Activated naive CD8-positive, alpha-beta T cell (primary cell): ENCODE data around the gene C12orf75.
A peak's percentile ranks its signal among the peaks of the same experiment; 100 is the strongest.
"Not testable (repeated sequence)": the region's sequence is repeated elsewhere in the genome, so short reads cannot be mapped to it uniquely, and the experiment has no call there.

Experiments
- H3K27ac Mint-ChIP-seq: one replicate; pipeline ENCODE4 v1.8.0; 2021; ENCODE audit warnings: mixed read lengths
- H3K27me3 Mint-ChIP-seq: one replicate; pipeline ENCODE4 v1.8.0; 2021; ENCODE audit warnings: mixed read lengths
- H3K36me3 Mint-ChIP-seq: one replicate; pipeline ENCODE4 v1.8.0; 2021; ENCODE audit warnings: mixed read lengths
- H3K4me1 Mint-ChIP-seq: one replicate; pipeline ENCODE4 v1.8.0; 2021; ENCODE audit warnings: low read depth, mixed read lengths
- H3K4me3 Mint-ChIP-seq: one replicate; pipeline ENCODE4 v1.8.0; 2021; ENCODE audit warnings: mild to moderate bottlenecking, mixed read lengths
- H3K9me3 Mint-ChIP-seq: one replicate; pipeline ENCODE4 v1.8.0; 2021; ENCODE audit warnings: low read depth, mixed read lengths

The C12orf75 gene

DNA sequence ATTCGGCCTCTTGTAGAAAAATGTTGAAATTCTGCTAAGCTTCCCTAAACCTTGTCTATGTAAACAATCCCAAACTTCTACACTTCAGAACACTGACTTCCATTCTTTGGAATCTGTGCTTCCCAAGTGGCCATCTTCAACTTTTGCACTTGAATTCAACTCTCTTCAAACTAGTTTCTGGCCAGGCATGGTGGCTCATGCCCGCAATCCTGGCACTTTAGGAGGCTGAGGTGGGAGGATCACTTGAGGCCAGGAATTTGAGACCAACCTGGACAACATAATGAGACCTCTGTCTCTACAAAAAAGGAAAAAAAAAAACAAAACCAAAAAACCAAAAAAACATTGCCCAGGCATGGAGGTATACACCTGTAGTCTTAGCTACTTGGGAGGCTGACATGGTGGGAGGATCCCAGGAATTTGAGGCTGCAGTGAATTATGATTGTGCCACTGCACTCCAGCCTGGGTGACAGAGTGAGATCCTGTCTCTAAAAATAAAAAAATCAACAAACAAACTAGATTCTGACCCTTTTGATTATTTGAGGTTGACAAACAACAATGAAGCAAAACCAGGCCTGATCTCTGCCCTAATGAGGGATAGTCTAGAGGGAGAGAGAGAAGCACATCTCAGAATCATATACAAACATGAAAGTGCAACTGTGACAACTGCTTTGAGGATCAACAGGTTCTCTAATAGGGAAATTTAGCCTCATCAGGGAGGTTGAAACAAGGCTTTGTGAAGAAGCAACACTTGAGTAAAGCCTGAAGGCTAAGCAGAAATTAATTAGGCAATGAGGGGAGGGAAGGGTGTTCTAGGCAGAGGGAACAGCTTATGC lies 11.6 kb upstream of the C12orf75 start:
- peaks cover 19% of the 10 kb centered on the region for H3K4me1 Mint-ChIP-seq

DNA sequence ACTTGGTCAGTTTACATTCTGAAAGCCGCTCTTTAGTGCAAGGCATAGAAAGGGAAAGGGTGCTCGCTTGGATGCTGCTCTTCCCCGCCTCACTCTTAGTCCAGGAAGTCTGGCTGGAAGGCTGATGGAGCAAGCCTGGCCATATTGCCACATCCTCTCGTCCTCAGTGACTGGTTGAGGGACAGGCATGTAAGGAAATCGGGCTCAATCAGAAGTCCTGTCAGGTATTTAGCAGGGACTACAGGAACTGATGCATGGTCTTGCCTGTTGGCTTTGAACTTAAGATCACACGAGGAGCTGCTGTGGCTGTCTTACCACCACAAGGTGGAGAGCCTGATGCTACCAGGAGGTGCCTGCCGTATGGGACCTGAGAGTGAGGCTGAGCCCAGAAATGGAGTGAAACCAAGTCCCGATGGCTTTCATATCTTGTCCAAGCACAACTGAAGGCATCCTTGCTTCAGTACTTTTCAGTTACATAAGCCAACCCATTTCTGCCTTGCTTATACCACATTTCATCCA lies 10.7 kb upstream of the C12orf75 start:
- no peaks in the 10 kb centered on the region for H3K9me3 Mint-ChIP-seq
- no peak overlapping the region for H3K27ac Mint-ChIP-seq

More for the DNA sequence above, 11.6 kb upstream of the C12orf75 start:
- Mint-ChIP-seq H3K27me3 (no peaks in the 10 kb centered on the region), H3K4me3 (no peak overlapping the region), H3K36me3 (peaks cover 3% of the 10 kb centered on the region), H3K9me3 (peaks cover 4% of the 10 kb centered on the region), H3K27ac (no peak overlapping the region)

DNA sequence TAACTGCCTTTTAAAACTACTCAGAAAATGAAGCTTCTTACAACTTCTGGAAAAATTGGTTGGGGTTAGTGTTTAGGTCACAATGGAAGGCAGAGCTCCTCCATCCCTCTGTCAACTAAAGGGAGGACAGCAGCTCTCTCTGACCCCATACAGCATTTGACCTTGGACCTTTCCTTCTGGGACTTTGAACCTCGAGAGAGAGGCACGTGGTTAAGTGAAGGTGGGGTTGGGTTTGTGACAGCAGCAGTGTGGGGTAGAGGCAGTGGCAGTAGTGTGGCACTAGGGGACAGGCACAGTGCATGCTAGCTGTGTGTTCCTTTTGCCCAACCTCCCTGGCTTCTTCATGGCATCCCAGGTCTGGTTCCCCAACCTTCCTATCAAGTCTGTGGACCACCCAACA lies 9.4 kb upstream of the C12orf75 start:
- H3K27me3 Mint-ChIP-seq = no peaks in the 10 kb centered on the region
- no peak overlapping the region for H3K4me3 Mint-ChIP-seq
- no peaks in the 10 kb centered on the region for H3K9me3 Mint-ChIP-seq
- no peaks in the 10 kb centered on the region for H3K36me3 Mint-ChIP-seq
- peaks cover 6% of the 10 kb centered on the region for H3K4me1 Mint-ChIP-seq
- no peak overlapping the region for H3K27ac Mint-ChIP-seq

More for the DNA sequence above, 10.7 kb upstream of the C12orf75 start:
- peaks cover 17% of the 10 kb centered on the region for H3K4me1 Mint-ChIP-seq
- H3K36me3 Mint-ChIP-seq = no peaks in the 10 kb centered on the region
- no peaks in the 10 kb centered on the region for H3K27me3 Mint-ChIP-seq
- H3K4me3 Mint-ChIP-seq = no peak overlapping the region

DNA sequence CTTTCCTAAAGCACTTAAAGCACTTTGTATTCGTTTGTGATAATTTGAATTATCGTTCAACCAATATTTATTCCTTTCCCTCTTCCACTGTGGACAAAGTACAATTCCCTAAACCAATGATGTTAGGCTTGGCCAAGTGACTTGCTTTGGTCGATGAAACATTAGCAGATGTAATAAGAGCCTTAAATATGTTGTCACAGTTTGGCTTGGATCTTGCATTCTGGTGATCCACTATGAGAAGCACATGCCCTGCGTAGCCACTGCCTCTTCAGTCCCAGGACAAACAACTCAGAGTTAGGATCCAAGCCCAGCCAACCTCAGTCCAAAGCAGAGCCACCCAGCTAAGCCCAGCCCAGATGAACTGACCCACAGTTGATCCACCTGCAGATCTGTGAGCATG lies 8.4 kb upstream of the C12orf75 start:
- Mint-ChIP-seq H3K4me3 (no peak overlapping the region), H3K36me3 (no peaks in the 10 kb centered on the region), H3K4me1 (peaks cover 6% of the 10 kb centered on the region), H3K27ac (no peak overlapping the region), H3K27me3 (no peaks in the 10 kb centered on the region), H3K9me3 (no peaks in the 10 kb centered on the region)

DNA sequence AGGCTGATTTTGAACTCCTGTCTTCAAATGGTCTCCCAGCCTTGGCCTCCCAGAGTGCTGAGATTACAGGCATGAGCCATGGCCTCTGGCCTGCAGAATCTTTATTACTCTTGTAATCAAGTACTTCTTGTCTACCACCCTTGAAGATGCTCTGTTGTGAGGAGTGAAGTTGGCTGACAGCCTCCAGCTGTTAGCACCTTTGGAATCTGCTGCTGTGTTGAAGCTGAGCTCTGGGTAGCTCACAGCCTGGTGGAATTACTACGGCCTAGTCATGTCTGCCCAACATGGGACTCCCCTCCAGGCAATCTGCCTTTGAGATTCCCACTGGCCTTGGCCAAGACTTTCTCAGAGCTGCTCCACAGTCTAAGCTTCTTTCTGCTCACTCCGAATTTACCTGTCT lies 5.8 kb upstream of the C12orf75 start:
- Mint-ChIP-seq H3K4me1 (peaks cover 13% of the 10 kb centered on the region), H3K9me3 (no peaks in the 10 kb centered on the region), H3K27me3 (no peaks in the 10 kb centered on the region), H3K4me3 (no peak overlapping the region), H3K36me3 (no peaks in the 10 kb centered on the region), H3K27ac (peak overlapping the region; percentile 10)

DNA sequence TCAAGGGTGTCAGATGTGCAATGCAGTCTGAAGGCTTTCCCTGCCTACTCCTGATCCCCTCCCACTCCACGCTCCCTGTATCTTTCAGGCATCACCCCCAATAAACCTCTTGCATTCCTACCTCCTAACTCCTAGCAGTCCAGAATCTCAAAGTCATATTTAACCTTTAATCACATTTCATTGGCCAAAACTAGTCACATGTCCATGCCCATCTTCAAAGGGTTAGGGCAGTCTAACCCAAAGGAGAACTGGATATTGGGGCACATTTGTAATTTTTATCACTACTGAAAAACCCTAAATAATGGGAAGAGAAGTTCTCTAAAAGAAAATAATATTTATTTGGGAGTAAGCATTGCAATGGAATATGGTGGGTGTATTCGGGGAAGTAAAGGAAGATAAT lies 5.4 kb upstream of the C12orf75 start:
- Mint-ChIP-seq H3K4me1 (peaks cover 15% of the 10 kb centered on the region), H3K9me3 (no peaks in the 10 kb centered on the region), H3K4me3 (no peak overlapping the region), H3K36me3 (no peaks in the 10 kb centered on the region), H3K27me3 (no peaks in the 10 kb centered on the region), H3K27ac (peak overlapping the region; percentile 10)

DNA sequence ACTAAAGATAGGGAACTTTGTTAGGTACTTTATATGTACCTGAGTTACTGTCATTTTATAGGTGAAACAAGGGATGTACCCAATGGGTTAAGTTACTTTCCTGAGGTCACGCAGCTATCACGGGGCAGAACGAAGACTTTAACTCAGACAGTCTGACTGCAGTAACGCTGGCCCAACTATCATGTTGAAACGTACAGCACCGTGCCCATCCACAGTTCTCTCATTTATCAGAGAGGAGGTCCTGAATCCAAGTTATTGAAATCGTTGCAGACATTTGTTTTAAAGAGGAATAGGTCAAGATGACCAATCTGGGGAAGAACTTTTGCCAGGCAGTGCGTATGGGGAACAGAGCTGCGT lies 587 bp upstream of the C12orf75 start:
- peak overlapping the region; percentile 82 for H3K4me3 Mint-ChIP-seq
- peaks cover 45% of the 10 kb centered on the region for H3K4me1 Mint-ChIP-seq
- no peaks in the 10 kb centered on the region for H3K9me3 Mint-ChIP-seq
- H3K27me3 Mint-ChIP-seq = no peaks in the 10 kb centered on the region
- peak overlapping the region; percentile 18 for H3K27ac Mint-ChIP-seq
- H3K36me3 Mint-ChIP-seq = no peaks in the 10 kb centered on the region

DNA sequence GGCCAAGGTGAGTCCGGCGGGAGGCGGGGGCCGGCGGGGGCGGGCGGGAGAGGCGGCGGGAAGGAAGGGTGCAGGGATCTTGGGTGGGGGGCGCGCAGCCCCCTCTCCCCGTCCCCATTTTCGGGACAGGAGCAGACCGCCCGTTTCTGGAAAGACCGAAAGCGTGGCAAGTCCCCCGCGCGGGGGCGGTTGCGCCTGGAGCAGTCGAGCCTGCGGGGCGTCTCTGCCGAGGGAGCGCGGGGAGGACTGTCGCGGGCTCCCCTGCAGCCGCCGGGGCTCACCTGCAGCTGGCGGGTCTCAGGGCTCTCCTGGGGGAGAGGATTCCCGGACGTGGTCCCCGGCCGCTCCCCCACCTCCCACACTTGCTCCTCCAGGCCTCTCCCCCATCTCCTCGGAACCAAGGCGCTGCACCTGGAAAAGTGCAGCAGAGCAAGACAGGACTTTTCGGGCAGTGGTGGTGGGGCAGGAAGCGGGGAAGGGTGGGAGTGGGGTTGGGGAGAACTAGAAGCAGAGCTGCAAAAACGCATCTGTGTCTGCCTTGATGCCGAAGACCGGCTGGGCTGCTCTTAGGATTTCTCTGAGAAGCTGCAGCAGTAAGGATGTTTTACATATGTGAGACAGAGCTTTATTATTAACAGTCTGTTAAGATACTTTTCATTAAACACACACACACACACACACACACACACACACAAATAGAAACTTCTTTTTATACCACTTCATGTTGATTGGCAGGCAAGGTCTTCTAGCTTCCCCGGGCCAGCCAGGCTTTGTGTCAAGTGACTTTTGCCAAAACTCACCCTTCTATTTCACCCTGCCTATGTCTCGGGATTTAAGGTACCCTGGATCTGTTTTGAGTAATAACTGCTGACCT lies 677 bp downstream of the C12orf75 start:
- no peaks in the 10 kb centered on the region for H3K9me3 Mint-ChIP-seq
- H3K27me3 Mint-ChIP-seq = no peaks in the 10 kb centered on the region
- H3K36me3 Mint-ChIP-seq = no peaks in the 10 kb centered on the region
- H3K4me3 Mint-ChIP-seq = peak overlapping the region; percentile 83
- peak overlapping the region; percentile 67 for H3K27ac Mint-ChIP-seq
- peaks cover 53% of the 10 kb centered on the region for H3K4me1 Mint-ChIP-seq

DNA sequence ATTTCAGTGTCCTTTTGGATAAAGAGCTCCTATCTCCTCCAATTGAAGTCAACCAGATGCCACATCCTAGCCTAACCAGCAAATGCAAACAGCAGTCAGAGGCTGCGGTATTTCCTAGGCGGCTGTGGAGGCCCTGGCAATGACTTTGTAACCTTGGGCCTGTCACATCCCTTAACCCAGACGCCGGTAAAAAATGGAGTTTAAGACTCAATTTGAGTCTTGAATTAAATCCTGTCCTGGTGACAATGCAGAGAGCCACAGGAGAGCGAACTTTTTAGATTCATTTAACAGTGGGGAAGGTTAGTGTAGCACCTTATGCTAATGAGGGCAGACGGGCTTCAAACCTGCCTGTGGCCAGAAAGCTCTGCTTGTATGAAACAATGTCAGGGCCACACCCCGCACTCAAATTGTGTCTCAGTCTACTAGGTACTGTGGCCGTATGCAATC lies 1.3 kb downstream of the C12orf75 start:
- H3K9me3 Mint-ChIP-seq = no peaks in the 10 kb centered on the region
- peaks cover 2% of the 10 kb centered on the region for H3K36me3 Mint-ChIP-seq
- H3K4me1 Mint-ChIP-seq = peaks cover 57% of the 10 kb centered on the region
- H3K27me3 Mint-ChIP-seq = no peaks in the 10 kb centered on the region
- H3K27ac Mint-ChIP-seq = peak overlapping the region; percentile 67
- H3K4me3 Mint-ChIP-seq = peak overlapping the region; percentile 83

DNA sequence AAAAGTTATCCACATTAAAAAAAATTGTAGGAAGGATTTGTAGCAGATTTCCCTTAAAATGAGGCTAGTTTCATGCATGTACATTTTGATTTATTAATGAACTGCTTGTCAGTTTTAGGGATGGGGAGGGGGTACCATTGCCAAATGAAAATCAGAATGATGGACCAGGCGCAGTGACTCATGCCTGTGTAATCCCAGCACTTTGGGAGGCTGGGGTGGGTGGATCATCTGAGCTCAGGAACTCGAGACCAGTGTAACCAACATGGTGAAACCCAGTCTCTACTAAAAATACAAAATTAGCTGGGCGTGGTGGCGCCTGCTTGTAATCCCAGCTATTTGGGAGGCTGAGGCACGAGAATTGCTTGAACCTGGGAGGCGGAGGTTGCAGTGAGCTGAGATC lies 1.8 kb downstream of the C12orf75 start:
- H3K4me3 Mint-ChIP-seq = peak overlapping the region; percentile 83
- not testable (repeated sequence) for H3K36me3 Mint-ChIP-seq, H3K9me3 Mint-ChIP-seq, H3K27ac Mint-ChIP-seq, H3K27me3 Mint-ChIP-seq
- peaks cover 57% of the 10 kb centered on the region for H3K4me1 Mint-ChIP-seq

DNA sequence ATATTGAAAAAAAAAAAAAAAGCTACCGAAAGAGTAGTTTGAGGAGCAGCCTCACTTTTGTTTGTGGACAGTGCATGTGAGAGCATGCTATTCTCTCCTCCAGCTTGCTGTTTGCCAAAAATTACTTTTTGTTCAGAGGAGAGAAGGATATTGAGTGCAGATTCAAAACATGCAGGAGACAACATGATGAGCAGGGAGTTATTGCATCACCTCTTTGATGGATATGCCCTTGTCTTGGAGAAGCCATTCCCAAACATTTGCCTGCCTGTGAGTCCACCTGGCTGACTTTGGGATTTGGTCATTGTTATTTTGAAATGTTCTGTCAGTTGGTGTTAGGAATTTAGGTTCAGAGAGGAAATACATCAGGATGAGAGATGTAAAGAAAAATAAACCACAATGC lies 2.4 kb downstream of the C12orf75 start:
- Mint-ChIP-seq H3K27me3 (no peaks in the 10 kb centered on the region), H3K27ac (no peak overlapping the region), H3K4me3 (peak overlapping the region; percentile 11), H3K9me3 (no peaks in the 10 kb centered on the region), H3K36me3 (peaks cover 2% of the 10 kb centered on the region), H3K4me1 (peaks cover 59% of the 10 kb centered on the region)

DNA sequence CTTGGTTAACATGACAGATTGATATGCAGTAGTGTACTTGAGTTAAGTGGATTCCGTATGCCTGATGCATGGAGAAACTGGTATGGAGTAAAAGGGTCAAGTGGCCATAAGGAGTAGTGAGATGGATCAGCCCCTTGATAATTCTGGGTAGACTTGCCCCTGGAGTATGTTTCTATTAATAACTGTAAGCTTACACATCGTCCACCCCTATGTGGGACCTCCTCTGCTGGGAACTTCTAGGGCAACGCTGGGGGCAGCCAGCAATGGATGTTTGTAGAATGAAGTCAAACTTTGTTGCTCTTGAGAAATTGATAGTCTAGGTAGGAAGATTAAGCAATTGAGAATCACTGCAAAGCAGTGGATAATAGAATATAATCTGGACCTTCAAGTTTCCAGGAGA lies 3.5 kb downstream of the C12orf75 start:
- Mint-ChIP-seq H3K4me1 (peaks cover 52% of the 10 kb centered on the region), H3K36me3 (peaks cover 2% of the 10 kb centered on the region), H3K4me3 (no peak overlapping the region), H3K9me3 (no peaks in the 10 kb centered on the region), H3K27me3 (no peaks in the 10 kb centered on the region), H3K27ac (no peak overlapping the region)

DNA sequence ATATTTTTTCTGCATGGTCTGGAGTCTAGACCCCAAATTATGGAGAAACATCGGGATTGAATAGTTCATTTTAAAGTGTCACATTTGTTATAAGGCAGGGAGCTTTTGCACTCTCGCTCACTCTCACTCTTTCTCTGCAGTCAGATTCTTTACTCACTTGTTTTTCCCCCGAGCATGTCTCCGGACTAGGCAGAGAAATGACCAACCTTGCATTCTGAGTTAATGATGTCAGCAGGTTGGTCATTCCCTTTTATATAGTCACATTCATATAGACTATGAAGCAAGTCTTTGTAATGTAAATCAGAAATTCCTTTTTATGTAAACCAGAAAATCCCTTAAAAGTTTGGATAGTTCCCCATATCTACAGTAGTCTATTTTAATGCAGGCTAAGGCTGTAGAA lies 4.1 kb downstream of the C12orf75 start:
- no peak overlapping the region for H3K4me3 Mint-ChIP-seq
- peaks cover 51% of the 10 kb centered on the region for H3K4me1 Mint-ChIP-seq
- no peak overlapping the region for H3K27ac Mint-ChIP-seq
- H3K36me3 Mint-ChIP-seq = peaks cover 2% of the 10 kb centered on the region
- no peaks in the 10 kb centered on the region for H3K9me3 Mint-ChIP-seq
- no peaks in the 10 kb centered on the region for H3K27me3 Mint-ChIP-seq

DNA sequence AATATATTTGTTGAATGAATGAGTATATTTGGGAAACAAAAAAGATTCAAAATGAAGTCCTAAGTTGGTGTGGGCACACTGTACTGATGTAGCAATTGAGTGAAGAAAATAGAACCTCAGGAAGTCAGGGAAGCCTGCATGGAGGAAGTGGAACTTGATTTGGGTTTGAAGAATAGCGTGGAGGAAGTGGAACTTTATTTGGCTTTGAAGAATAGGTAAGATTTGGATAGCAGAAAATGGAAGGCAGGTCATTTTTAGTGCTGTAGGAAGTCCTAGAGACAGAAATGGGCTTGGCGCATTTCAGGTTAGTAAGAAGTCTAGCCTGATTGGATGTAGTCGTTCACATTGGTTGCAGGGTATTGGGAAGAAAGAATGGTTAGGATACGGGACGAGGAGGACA lies 5.4 kb downstream of the C12orf75 start:
- peaks cover 46% of the 10 kb centered on the region for H3K4me1 Mint-ChIP-seq
- no peak overlapping the region for H3K27ac Mint-ChIP-seq

DNA sequence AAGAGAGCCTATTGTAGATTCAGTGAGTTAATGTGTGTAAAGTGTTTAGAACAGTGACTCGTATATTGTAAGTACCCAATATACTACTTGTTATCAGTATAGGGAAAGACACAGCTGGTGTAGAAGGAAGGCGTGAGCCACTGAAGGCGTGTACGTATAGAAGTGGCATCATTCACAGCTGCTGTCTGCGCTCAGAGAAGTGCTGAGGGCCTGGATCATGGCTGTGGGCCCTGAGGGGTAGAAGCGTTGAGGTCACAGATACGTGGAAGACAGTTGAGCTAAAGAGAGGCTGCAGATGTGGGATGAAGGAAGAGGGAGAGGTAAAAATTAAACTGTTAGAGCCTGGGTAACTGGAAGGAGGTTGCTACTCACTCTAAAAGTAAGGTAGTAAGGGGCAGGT lies 5.9 kb downstream of the C12orf75 start:
- Mint-ChIP-seq H3K9me3 (peaks cover 5% of the 10 kb centered on the region), H3K36me3 (peaks cover 11% of the 10 kb centered on the region), H3K4me3 (no peak overlapping the region), H3K4me1 (peaks cover 44% of the 10 kb centered on the region), H3K27me3 (no peaks in the 10 kb centered on the region), H3K27ac (no peak overlapping the region)

More for the DNA sequence above, 5.4 kb downstream of the C12orf75 start:
- peaks cover 5% of the 10 kb centered on the region for H3K9me3 Mint-ChIP-seq
- H3K36me3 Mint-ChIP-seq = peaks cover 8% of the 10 kb centered on the region
- H3K4me3 Mint-ChIP-seq = no peak overlapping the region
- no peaks in the 10 kb centered on the region for H3K27me3 Mint-ChIP-seq
